Muscle of back (tissue), 13 donors: ENCODE measurements around the gene RNPC3. TPM values are rescaled to one million over a fixed set of nuclear protein-coding genes. Genes with fewer than 3 reads are reported as not detected.

Experiments used
- DNase-seq, 3 donors: peaks; one replicate each; pipeline versions ENCODE4 v3.0.0 to v3.0.0-alpha.2; 2013
- long read RNA-seq, 9 donors: transcript quantifications; one replicate each; lab custom pipeline, GENCODE V29; 2026
- polyA plus RNA-seq, 10 donors: library from polyadenylated mRNA; unstranded; fragments of 120-200 nt; gene quantifications; one replicate each; pipeline ENCODE4 v1.2.1, GENCODE V29; 2013; ENCODE audit not compliant: insufficient read length in 10 of 10

The RNPC3 gene, protein sequence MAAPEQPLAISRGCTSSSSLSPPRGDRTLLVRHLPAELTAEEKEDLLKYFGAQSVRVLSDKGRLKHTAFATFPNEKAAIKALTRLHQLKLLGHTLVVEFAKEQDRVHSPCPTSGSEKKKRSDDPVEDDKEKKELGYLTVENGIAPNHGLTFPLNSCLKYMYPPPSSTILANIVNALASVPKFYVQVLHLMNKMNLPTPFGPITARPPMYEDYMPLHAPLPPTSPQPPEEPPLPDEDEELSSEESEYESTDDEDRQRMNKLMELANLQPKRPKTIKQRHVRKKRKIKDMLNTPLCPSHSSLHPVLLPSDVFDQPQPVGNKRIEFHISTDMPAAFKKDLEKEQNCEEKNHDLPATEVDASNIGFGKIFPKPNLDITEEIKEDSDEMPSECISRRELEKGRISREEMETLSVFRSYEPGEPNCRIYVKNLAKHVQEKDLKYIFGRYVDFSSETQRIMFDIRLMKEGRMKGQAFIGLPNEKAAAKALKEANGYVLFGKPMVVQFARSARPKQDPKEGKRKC
- 10 to 100 TPM; 10.9 to 36.9 (median 15.9) TPM for polyA plus RNA-seq
- long read RNA-seq, donor 1, partial matches to known transcripts: 0 of 1 reads
- long read RNA-seq, donor 1, other reads (novel, unspliced or antisense): 0 of 1 reads
- long read RNA-seq, donor 2: 0 reads
- long read RNA-seq, donor 3: 0 reads
- long read RNA-seq, donor 4: 0 reads
- long read RNA-seq, donor 5: 0 reads
- long read RNA-seq, donor 6: 0 reads
- long read RNA-seq, donor 7, partial matches to known transcripts: 5 of 7 reads
- long read RNA-seq, donor 7, other reads (novel, unspliced or antisense): 0 of 7 reads
- long read RNA-seq, donor 8, partial matches to known transcripts: 5 of 5 reads
- long read RNA-seq, donor 8, other reads (novel, unspliced or antisense): 0 of 5 reads
- long read RNA-seq, donor 9: 0 reads

DNA sequence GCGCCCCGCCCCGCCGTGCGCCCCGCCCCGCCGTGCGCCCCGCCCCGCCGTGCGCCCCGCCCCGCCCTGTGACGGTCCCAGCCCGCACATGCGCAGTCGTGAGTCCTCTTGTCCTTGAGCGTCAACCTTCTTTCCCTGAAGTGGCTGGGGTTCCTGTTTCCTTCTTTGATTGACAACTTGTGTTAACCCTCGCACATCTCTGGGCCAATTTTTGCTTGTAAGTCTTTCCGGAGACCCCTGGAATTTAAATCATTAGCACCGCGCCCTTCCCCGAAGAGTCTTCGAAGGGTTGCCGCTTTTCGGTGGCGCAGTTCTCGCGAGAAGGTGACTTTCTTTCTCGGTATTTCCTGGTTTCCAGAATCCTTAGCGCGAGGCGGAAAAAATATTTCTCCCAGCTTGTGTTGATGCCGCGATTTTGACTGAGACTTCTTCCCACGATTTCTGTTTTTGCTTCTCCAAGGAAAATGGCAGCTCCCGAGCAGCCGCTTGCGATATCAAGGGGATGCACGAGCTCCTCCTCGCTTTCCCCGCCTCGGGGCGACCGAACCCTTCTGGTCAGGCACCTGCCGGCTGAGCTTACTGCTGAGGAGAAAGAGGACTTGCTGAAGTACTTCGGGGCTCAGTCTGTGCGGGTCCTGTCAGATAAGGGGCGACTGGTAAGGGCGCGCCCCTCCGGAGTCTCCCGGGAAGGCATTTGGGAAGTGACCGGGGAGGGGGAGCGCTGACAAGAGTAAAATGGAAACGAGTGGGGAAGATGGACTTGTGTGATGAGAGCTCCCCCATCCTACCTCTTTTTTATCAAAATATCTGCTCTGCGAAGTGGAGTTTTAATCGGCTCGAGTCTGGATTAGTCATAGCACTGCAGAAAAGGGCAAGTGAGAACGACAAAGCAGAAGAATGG lies at the start of gene RNPC3:
TSS of gene RNPC3 (plus strand) at position 93 of the 901 bp plus-strand sequence. CDS start at position 465, 372 bp downstream.
- peak; percentile 94 to 97 (median 95) for DNase-seq

DNA sequence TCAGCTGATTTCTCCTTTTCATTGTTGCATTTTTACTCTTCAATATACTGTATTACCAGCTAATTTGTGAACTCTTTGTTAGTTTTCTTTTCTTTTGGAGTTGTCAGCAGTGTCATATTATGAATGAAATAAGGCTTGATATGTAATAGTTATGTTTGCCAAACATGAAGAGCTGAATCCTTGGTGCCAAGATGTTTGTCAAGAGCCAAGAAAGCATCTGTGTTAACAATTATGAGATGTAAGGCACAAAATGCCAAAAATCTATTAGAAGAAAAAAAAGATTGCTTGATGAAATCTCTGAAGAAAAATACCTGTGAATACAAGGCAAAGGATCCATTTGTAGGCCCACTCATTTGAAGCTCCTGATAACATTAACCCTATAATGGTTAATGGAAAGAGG lies 48.4 kb upstream of the RNPC3 start:
- peak in 1 of 3 donors; percentile 13 for DNase-seq

GRCh38 chr1:103489935-103490334 lies 35.6 kb upstream of the RNPC3 start:
- DNase-seq: no peak

GRCh38 chr1:103492003-103492625 lies 33.4 kb upstream of the RNPC3 start:
- no peak for DNase-seq

- peak in 1 of 3 donors; percentile 20 for DNase-seq
Observed at GRCh38 chr1:103496014-103496635, 29.4 kb upstream of the RNPC3 start.

- no peak for DNase-seq
Observed at GRCh38 chr1:103497404-103497803, 28.1 kb upstream of the RNPC3 start.

GRCh38 chr1:103509250-103509649 lies 16.2 kb upstream of the RNPC3 start:
- DNase-seq: no peak

DNA sequence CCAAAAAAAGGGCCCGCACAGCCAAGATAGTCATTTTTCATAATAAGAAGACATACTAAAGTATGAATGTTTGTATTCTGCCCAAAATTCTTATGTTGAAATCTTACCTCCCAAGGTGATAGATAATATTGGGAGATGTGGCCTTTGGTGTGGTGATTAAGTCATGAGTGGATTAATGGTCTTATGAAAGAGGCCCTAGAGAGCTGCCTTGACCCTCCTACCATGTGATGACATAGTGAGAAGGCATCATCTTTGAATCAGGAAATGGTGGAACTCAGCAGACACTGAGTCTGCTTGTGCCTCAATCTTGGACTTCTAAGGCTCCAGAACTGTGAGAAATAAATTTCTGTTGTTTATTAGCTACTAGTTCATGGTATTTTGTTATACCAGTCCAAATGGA lies 11.8 kb upstream of the RNPC3 start:
- no peak for DNase-seq

DNA sequence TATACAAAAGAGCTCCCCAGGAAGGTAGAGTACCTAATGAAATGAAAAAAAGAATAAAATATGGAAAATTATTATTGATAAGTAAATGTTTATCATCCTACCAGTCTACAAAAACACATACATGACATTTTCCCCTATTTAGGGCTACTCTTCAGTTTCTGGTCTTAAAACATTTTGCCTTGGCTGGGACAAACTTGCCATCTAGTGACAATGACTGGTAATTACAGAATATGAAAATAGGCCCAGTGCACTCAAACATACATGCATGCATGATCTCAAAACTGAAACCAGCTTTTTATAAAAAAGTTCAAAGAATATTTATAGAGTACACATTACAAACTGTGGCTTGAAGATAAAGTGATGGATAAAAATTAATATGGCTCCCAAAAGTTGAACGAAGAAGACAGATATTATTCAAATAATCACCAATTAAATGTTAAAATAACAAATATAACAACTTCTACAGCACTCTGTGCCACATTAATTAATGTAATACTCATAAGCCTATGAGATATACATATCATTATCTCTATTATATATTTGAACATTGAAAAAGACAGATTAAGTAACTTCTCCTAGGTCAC lies 10.5 kb upstream of the RNPC3 start:
- peak; percentile 43 to 65 (median 49) for DNase-seq

DNA sequence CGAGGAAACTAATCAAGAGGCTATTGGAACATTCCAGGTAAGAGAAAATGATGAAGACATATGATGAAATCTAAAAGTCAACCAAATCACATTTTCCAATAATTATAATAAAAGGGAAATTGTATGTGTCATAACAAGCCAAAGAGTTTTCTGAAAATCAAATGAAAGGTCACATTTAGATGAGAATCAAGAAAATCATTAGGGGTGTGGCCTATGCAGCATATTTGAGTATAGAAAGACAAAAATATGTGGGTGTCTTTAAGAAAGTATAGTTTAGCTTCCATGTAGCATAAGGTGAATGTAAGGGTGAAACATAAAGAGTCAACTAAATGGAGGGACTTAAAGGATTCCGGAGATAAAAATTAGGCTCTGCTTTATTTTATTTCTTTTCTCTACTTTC lies 9.2 kb upstream of the RNPC3 start:
- no peak for DNase-seq

DNA sequence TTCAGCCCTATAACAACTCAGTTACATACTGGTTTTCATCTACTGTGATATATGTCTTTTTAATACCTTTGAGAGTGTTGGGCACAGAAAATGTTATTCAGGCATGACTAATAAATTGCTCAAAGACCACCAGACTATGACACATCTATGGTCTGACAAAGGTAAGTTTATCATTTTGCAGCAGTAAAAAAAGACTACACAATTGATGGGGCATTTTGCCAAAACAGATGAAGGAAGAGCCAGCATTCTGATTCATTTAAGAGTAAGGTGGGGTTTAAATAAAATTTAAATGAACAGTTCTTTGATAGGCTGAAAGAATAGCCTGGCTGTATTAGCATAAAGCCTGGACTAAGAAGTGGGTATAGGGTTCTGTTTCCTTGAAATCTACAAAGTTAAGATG lies 8.8 kb upstream of the RNPC3 start:
- peak in 1 of 3 donors; percentile 32 for DNase-seq

- DNase-seq: no peak
Observed at GRCh38 chr1:103517380-103518047, 8.0 kb upstream of the RNPC3 start.

GRCh38 chr1:103520822-103521221 lies 4.7 kb upstream of the RNPC3 start:
- DNase-seq: no peak

GRCh38 chr1:103523346-103523745 lies 2.2 kb upstream of the RNPC3 start:
- DNase-seq: no peak

DNA sequence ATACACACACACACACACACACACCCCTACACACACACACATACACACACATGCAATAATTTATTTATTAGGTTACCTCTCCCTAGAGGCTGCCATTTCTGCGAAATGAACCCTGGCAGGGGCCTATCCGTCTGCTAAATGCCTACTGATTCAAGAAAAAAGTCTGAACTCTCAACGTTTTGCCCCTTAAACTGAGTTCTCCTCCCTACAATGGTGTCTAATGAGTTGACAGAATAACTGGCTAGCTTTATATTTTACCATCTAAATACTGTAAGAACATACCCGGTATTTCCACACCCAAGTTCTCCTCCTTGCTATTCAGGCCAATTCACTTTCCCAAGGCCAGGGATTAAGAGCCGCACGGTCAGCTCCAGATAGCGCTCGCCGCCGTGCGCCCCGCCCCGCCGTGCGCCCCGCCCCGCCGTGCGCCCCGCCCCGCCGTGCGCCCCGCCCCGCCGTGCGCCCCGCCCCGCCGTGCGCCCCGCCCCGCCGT lies 339 bp upstream of the RNPC3 start:
- peak; percentile 32 to 72 (median 42) for DNase-seq

DNA sequence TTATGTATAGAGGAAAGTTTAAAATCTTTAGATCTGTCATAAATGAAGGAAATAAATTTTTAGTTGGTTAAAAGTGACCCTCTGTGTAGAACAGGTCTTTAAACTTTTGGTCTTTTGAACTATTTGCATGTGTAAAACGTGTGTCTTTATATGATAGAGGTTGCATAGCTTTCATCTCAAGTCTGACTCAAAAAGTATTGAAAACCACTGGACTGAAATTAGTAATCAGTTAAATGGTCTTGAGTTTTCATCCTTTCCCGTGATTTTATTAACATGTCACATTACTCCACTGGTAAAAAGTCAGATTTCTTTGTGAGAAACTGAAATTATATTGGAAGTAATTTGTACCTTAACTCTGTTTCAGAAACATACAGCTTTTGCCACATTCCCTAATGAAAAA lies 1.8 kb downstream of the RNPC3 start:
- no peak for DNase-seq

GRCh38 chr1:103529746-103530145 lies 4.2 kb downstream of the RNPC3 start:
- DNase-seq: no peak

- DNase-seq: no peak
Observed at GRCh38 chr1:103538226-103538625, 12.7 kb downstream of the RNPC3 start.

- DNase-seq: no peak
Observed at GRCh38 chr1:103541431-103541830, 15.9 kb downstream of the RNPC3 start.
